ENCODE data around the gene CLIP1. TPM values are rescaled to one million over a fixed set of nuclear protein-coding genes. Genes with fewer than 3 reads are reported as not detected.
A peak's percentile ranks its signal among the peaks of the same experiment; 100 is the strongest.
"Not testable (repeated sequence)": the region's sequence is repeated elsewhere in the genome, so short reads cannot be mapped to it uniquely, and the experiment has no call there.

Gene CLIP1
- polyA plus RNA-seq, 1 donor (not counting 4 experiments of a cell fraction or from before 2014, with no cell fraction given) = 54.0 TPM

- TF ChIP-seq CTCF (optimal IDR thresholded peaks at IDR 0.05 in 1 of 3, IDR thresholded peaks at IDR 0.05 in 1 of 3, conservative IDR thresholded peaks at IDR 0.05 in 1 of 3; ENCODE audit: extremely low read depth in 1 of 3, insufficient read depth in 2 of 3, low read length in 3 of 3) (no peak), EZH2 (IDR thresholded peaks at IDR 0.05; ENCODE audit: low read length) (no peak)
- Histone ChIP-seq H3K9ac (ENCODE audit: control insufficient read depth, extremely low read depth, insufficient read depth, low read length) (peak overlapping the region; percentile 46), H3K4me2 (ENCODE audit: control insufficient read depth, extremely low read depth, insufficient read depth, low read depth, low read length) (peak overlapping the region; percentile 34), H3K79me2 (ENCODE audit: control insufficient read depth, insufficient read depth, low read length) (peaks cover 36% of the 10 kb centered on the region), H3K36me3 (ENCODE audit: control insufficient read depth in 2 of 2, extremely low read depth in 1 of 2, insufficient read depth in 2 of 2, low read length in 2 of 2) (peaks cover 11% of the 10 kb centered on the region in 2 experiments), H3K27ac (ENCODE audit: control insufficient read depth, insufficient read depth, low read length) (peak overlapping the region; percentile 84), H3K9me3 (ENCODE audit: control insufficient read depth, low read depth, low read length) (no peaks in the 10 kb centered on the region), H3K4me1 (ENCODE audit: control insufficient read depth, extremely low read depth, insufficient read depth, low read length) (peaks cover 12% of the 10 kb centered on the region), H3K27me3 (ENCODE audit: control insufficient read depth, extremely low read depth, insufficient read depth, low read length) (no peaks in the 10 kb centered on the region), H2AFZ (ENCODE audit: control insufficient read depth, low read length) (no peak overlapping the region), H4K20me1 (ENCODE audit: control insufficient read depth, extremely low read depth, insufficient read depth, low read length) (no peaks in the 10 kb centered on the region), H3K9me1 (ENCODE audit: control insufficient read depth, extremely low read depth, insufficient read depth, low read length) (no peaks in the 10 kb centered on the region), H3K4me3 (ENCODE audit: control insufficient read depth in 2 of 3, extremely low read depth in 1 of 3, insufficient read depth in 2 of 3, low read depth in 1 of 3, low read length in 3 of 3) (no peak overlapping the region)
- peak; percentile 64 for DNase-seq (ENCODE audit: low read depth, low spot score)
- dilution Hi-C loops (cut with MboI; ENCODE audit: extremely low pct_ligation_motif_present, low sequenced_read_pairs) = no loop called here
- peak; percentile 97 for FAIRE-seq
Observed at GRCh38 chr12:122366685-122367475, 55.6 kb downstream of the CLIP1 start.

GRCh38 chr12:122365226-122365625 lies 57.2 kb downstream of the CLIP1 start:
- H3K9me1 ChIP-seq (ENCODE audit: control insufficient read depth, extremely low read depth, insufficient read depth, low read length); H4K20me1 ChIP-seq (ENCODE audit: control insufficient read depth, extremely low read depth, insufficient read depth, low read length); H2AFZ ChIP-seq (ENCODE audit: control insufficient read depth, low read length); H3K9ac ChIP-seq (ENCODE audit: control insufficient read depth, extremely low read depth, insufficient read depth, low read length); dilution Hi-C loops (cut with MboI; ENCODE audit: extremely low pct_ligation_motif_present, low sequenced_read_pairs); H3K4me2 ChIP-seq (ENCODE audit: control insufficient read depth, extremely low read depth, insufficient read depth, low read depth, low read length); H3K4me3 ChIP-seq (ENCODE audit: control insufficient read depth in 2 of 3, extremely low read depth in 1 of 3, insufficient read depth in 2 of 3, low read depth in 1 of 3, low read length in 3 of 3); H3K9me3 ChIP-seq (ENCODE audit: control insufficient read depth, low read depth, low read length); H3K27me3 ChIP-seq (ENCODE audit: control insufficient read depth, extremely low read depth, insufficient read depth, low read length); DNase-seq (ENCODE audit: low read depth, low spot score); FAIRE-seq; H3K27ac ChIP-seq (ENCODE audit: control insufficient read depth, insufficient read depth, low read length): not testable (repeated sequence)
- peaks cover 10 to 17% of the 10 kb centered on the region in 2 experiments for H3K36me3 ChIP-seq (ENCODE audit: control insufficient read depth in 2 of 2, extremely low read depth in 1 of 2, insufficient read depth in 2 of 2, low read length in 2 of 2)
- peaks cover 26% of the 10 kb centered on the region for H3K79me2 ChIP-seq (ENCODE audit: control insufficient read depth, insufficient read depth, low read length)
- peaks cover 12% of the 10 kb centered on the region for H3K4me1 ChIP-seq (ENCODE audit: control insufficient read depth, extremely low read depth, insufficient read depth, low read length)
